Neural crest cell (in vitro differentiated cells): Measurements from ENCODE around the gene MYO10. TPM values are rescaled to one million over a fixed set of nuclear protein-coding genes. Genes with fewer than 3 reads are reported as not detected.

ENCODE experiments used
- DNase-seq: peaks from one replicate; pipeline ENCODE4 v3.0.0; 2021; ENCODE audit warnings: low read depth, mixed read lengths, low spot score
- H3K27ac Mint-ChIP-seq: one replicate; pipeline ENCODE4 v1.8.0; 2021; ENCODE audit warnings: mild to moderate bottlenecking, mixed read lengths; ENCODE audit not compliant: unreplicated experiment
- H3K27me3 Mint-ChIP-seq: 2 replicates; pipeline ENCODE4 v1.8.0; 2021; ENCODE audit warnings: low read depth, mild to moderate bottlenecking, mixed read lengths
- H3K36me3 Mint-ChIP-seq: 2 replicates; pipeline ENCODE4 v1.8.0; 2021; ENCODE audit warnings: low read depth, mild to moderate bottlenecking, mixed read lengths
- H3K4me1 Mint-ChIP-seq: 2 replicates; pipeline ENCODE4 v1.8.0; 2021; ENCODE audit warnings: mixed read lengths
- H3K4me3 Mint-ChIP-seq: one replicate; pipeline ENCODE4 v1.8.0; 2021; ENCODE audit warnings: mild to moderate bottlenecking, mixed read lengths
- H3K9me3 Mint-ChIP-seq: 2 replicates; pipeline ENCODE4 v1.8.0; 2021; ENCODE audit warnings: mixed read lengths
- total RNA-seq: library from RNA; stranded (reverse); gene quantifications from 2 replicates; pipeline ENCODE4 v1.2.1, GENCODE V29; 2021
- TF ChIP-seq, protein P1 (sequence below): fragments of 200-600 bp; sonication (generic); conservative IDR thresholded peaks from 2 replicates; pipeline ENCODE4 v1.5.0; 2021; ENCODE audit warnings: antibody characterized with exemption, mild to moderate bottlenecking

MYO10 gene
- total RNA-seq, 1 donor from 2014 or later, result 94.4 TPM

- H3K27me3 Mint-ChIP-seq, result no peaks in the 10 kb centered on the region
- H3K4me3 Mint-ChIP-seq, result no peak overlapping the region
- H3K36me3 Mint-ChIP-seq, result peaks cover 9% of the 10 kb centered on the region
- H3K9me3 Mint-ChIP-seq, result no peaks in the 10 kb centered on the region
- DNase-seq, result no peak
- TF ChIP-seq, protein P1, sequence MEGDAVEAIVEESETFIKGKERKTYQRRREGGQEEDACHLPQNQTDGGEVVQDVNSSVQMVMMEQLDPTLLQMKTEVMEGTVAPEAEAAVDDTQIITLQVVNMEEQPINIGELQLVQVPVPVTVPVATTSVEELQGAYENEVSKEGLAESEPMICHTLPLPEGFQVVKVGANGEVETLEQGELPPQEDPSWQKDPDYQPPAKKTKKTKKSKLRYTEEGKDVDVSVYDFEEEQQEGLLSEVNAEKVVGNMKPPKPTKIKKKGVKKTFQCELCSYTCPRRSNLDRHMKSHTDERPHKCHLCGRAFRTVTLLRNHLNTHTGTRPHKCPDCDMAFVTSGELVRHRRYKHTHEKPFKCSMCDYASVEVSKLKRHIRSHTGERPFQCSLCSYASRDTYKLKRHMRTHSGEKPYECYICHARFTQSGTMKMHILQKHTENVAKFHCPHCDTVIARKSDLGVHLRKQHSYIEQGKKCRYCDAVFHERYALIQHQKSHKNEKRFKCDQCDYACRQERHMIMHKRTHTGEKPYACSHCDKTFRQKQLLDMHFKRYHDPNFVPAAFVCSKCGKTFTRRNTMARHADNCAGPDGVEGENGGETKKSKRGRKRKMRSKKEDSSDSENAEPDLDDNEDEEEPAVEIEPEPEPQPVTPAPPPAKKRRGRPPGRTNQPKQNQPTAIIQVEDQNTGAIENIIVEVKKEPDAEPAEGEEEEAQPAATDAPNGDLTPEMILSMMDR, result no peak
- H3K4me1 Mint-ChIP-seq, result peaks cover 41% of the 10 kb centered on the region
- H3K27ac Mint-ChIP-seq, result no peak overlapping the region
Measured at GRCh38 chr5:16914108-16914435, 22.0 kb downstream of the MYO10 start.

DNA sequence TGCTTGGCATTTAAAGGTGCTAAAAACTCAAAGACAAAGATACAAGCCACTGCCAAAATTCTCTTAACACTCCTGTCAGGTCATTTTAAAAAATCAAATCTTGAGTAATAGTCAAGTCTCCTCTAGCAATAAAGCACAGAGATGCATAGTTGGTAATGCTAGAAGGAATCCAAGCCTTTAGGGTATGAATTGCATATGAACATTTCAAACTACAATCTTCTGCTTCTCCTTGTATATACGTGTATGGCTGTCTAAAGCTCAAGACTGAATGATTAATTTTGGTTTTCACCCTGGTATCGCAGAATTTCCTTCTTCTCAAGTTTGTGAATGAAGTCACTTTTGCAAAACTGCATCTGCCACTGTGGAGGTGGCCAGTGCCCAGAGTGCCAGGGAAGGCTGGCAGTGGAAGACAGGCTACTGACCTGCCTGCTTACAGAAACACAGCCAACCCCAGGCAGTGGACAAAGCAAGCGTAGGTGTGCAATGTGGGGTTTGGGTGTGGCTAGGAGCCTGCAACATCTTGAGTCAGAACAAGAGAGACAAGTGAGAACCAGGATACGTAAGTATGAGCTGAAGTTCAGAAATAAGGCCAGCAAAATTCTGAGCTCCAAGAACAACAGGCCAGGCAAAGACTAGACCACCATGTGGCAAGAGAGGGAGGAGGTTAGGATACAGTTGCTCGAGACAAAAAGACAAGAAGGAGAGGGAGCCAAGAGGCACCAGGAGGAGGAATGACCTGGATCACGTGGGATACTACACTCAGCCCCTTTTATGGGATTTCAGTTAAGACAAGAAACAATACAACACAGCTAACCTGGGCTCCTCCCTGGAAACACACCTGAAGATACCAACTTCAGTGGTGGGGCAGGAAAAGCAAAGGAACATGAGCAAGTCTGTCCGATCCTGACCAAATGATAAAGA is 22.6 kb downstream of the MYO10 start:
- TF ChIP-seq, protein P1, result no peak
- Mint-ChIP-seq H3K36me3 (peaks cover 13% of the 10 kb centered on the region), H3K4me1 (peaks cover 41% of the 10 kb centered on the region), H3K27ac (peak overlapping the region; percentile 77), H3K4me3 (no peak overlapping the region), H3K27me3 (no peaks in the 10 kb centered on the region), H3K9me3 (no peaks in the 10 kb centered on the region)
- DNase-seq, result no peak

- Mint-ChIP-seq H3K27me3 (no peaks in the 10 kb centered on the region), H3K27ac (peak overlapping the region; percentile 12), H3K4me3 (no peak overlapping the region), H3K4me1 (peaks cover 36% of the 10 kb centered on the region), H3K9me3 (no peaks in the 10 kb centered on the region), H3K36me3 (peaks cover 13% of the 10 kb centered on the region)
- TF ChIP-seq, protein P1, result no peak
- no peak for DNase-seq
Measured at GRCh38 chr5:16912080-16912479, 24.0 kb downstream of the MYO10 start.

- H3K4me1 Mint-ChIP-seq, result peaks cover 40% of the 10 kb centered on the region
- H3K36me3 Mint-ChIP-seq, result peaks cover 4% of the 10 kb centered on the region
- no peaks in the 10 kb centered on the region for H3K9me3 Mint-ChIP-seq
- TF ChIP-seq, protein P1, result no peak
- no peak overlapping the region for H3K27ac Mint-ChIP-seq
- no peak for DNase-seq
- no peaks in the 10 kb centered on the region for H3K27me3 Mint-ChIP-seq
- H3K4me3 Mint-ChIP-seq, result no peak overlapping the region
Measured at GRCh38 chr5:16909464-16909863, 26.6 kb downstream of the MYO10 start.

- Mint-ChIP-seq H3K4me3 (no peak overlapping the region), H3K27ac (no peak overlapping the region)
Measured at GRCh38 chr5:16907270-16907669, 28.8 kb downstream of the MYO10 start.

More at GRCh38 chr5:16907270-16907669, 28.8 kb downstream of the MYO10 start:
- TF ChIP-seq, protein P1, result no peak
- Mint-ChIP-seq H3K27me3 (no peaks in the 10 kb centered on the region), H3K4me1 (peaks cover 35% of the 10 kb centered on the region), H3K9me3 (no peaks in the 10 kb centered on the region), H3K36me3 (peaks cover 4% of the 10 kb centered on the region)
- no peak for DNase-seq
